H1 (cell line): Measurements from ENCODE around the gene SLC8B1. TPM values are rescaled to one million over a fixed set of nuclear protein-coding genes. Genes with fewer than 3 reads are reported as not detected.

ENCODE experiments used
- ASH2L ChIP-seq: fragments of 200-600, 300-600 bp; sonication (generic); IDR thresholded peaks from one replicate; pipeline ENCODE4 v1.7.1; 2017; ENCODE audit warnings: low read length
- CBX5 ChIP-seq: fragments of 300-800, 300-1000 bp; sonication (generic); IDR thresholded peaks from 2 replicates; pipeline ENCODE4 v1.7.1; 2016; ENCODE audit warnings: antibody characterized with exemption, low read length, low read depth
- CTBP2 ChIP-seq: IDR thresholded peaks from 2 replicates; pipeline ENCODE4 v1.7.0; 2011; ENCODE audit warnings: borderline replicate concordance, mild to moderate bottlenecking, moderate library complexity, mixed read lengths, low read length; ENCODE audit not compliant: insufficient read depth, insufficient read length
- GTF2F1 ChIP-seq: IDR thresholded peaks from 2 replicates; pipeline ENCODE4 v1.6.1; 2012; ENCODE audit warnings: low read depth, low read length, improper control_type of control experiment, borderline replicate concordance
- JUN ChIP-seq: IDR thresholded peaks from 2 replicates; pipeline ENCODE4 v1.6.1; 2011; ENCODE audit warnings: low read depth, mild to moderate bottlenecking, improper control_type of control experiment, low read length
- NRF1 ChIP-seq: IDR thresholded peaks from 2 replicates; pipeline ENCODE4 v1.6.1; 2011; ENCODE audit warnings: mild to moderate bottlenecking, low read depth, low read length, improper control_type of control experiment
- SIRT6 ChIP-seq: IDR thresholded peaks from one replicate; pipeline ENCODE4 v1.7.1; 2012; ENCODE audit warnings: low read length, inconsistent platforms
- polyA plus RNA-seq, 7 experiments: library from polyadenylated mRNA; depleted of rRNA in 3 of 7; stranded (reverse) in 5 of 7; unstranded in 2 of 7; fragments of >200 nt in 5 of 7; fragments of 200-250 nt in 2 of 7; gene quantifications; 1 replicate in 5 of 7; 2 replicates in 1 of 7; 4 replicates in 1 of 7; pipeline versions ENCODE4 v1.2.1 to v1.2.3, GENCODE V29; 2011 to 2013; ENCODE audit warnings: missing spikeins in 2 of 7, mixed read lengths in 2 of 7
- total RNA-seq: library from RNA; stranded (reverse); fragmentation: NEBNext Ultra II Directional; extraction: Animal tissue kit (Norgen Biotek cat#: 25700); gene quantifications from 2 replicates; pipeline ENCODE4 v1.2.1, GENCODE V29; 2021

SLC8B1 gene
- total and polyA plus RNA-seq, 2 of the 8 experiments (the other 6 are each of a cell fraction or from before 2014, with no cell fraction given), result 11.2 to 19.1 TPM

GRCh38 chr12:113278633-113279032 lies 56.3 kb downstream of the SLC8B1 start (continued):
- TF ChIP-seq ASH2L, result no peak
- TF ChIP-seq SIRT6, result no peak
- no peak for TF ChIP-seq GTF2F1
- TF ChIP-seq CBX5, result no peak
- no peak for TF ChIP-seq NRF1
- TF ChIP-seq CTBP2, result no peak
- TF ChIP-seq JUN, result no peak
